ENCODE data around the gene FIGN.

The FIGN gene

GRCh38 chr2:163611557-163611906, 124.3 kb downstream of the FIGN start:
- no peak for DNase-seq (ENCODE audit: low read depth)

DNA sequence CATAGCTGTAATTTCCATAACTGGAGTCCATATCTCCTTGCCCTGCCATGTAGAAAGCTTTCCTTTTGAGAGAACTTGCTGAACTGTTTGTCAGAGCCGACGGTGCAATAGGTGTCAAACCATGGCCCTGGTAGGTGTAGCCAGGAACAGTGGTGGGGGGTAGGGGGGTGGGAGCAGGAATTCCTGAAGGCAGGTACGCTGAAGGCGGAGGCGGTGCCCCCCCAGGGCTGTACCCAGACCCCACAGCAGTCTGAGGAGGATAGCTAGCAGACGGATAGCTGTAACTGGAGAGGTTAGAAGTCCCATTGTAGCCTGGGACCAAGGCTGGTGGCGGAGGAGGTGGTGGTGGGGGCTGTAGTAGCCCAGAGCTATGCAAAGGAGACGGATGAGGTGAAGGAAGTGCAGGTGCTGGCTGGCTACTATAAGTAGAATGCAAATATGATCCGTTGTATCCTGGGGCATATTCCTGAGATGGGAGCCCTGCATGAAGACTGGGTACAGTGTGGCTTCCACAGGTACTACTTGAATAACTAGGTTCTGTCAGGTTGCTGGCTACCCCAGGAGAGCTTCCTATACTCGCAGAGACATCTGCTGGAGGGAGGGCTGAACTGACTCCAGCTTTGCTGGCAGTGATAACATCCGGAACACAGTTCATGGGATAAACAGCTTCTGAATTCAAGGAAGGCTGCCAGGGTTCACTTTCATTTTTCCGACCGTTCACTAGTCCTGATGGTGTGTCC, 124.8 kb downstream of the FIGN start:
- DNase-seq (ENCODE audit: low read depth), result no peak

GRCh38 chr2:163607630-163608029, 128.2 kb downstream of the FIGN start:
- DNase-seq (ENCODE audit: low read depth), result no peak

GRCh38 chr2:163606878-163607277, 128.9 kb downstream of the FIGN start:
- DNase-seq (ENCODE audit: low read depth), result no peak

DNA sequence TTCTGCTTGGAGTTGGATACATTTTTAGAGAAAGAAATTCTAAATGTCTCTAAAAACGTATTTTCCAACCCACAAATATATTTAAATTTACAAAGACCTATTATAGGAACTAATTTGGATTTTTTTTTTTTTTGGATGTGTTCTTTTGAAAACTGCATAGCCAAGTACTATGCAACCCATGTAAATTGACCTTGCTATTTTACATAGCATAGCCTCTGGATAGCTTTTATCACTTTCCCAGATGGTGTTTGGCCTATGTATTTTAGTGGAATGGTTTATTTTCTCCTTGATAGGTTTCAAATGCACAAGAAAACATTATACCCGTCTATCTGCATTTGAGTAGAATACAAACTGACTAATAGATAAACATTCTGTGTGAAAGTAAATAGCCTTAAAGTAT, 130.0 kb downstream of the FIGN start:
- DNase-seq (ENCODE audit: low read depth), result no peak

GRCh38 chr2:163604941-163605555, 130.8 kb downstream of the FIGN start:
- no peak for DNase-seq (ENCODE audit: low read depth)

GRCh38 chr2:163602196-163602595, 133.6 kb downstream of the FIGN start:
- no peak for DNase-seq (ENCODE audit: low read depth)

DNA sequence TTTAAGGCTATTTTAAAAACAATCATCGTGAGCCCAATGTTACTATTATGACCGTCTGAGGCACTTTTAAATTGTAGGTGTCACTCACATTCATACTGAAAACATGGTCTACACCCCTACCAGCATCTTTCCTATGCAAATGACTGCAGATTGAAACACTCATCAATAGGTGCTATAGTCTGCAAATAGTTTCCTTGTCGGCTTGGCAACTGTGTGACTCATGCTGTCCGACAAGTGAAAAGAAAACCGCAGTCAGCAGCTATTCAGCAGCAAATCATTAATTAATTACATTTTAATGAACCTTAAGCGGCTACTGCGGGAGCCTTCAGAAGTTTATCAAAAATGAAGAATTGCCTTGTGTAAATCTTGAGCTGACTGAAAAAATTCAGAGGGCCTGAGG, 134.4 kb downstream of the FIGN start:
- DNase-seq (ENCODE audit: low read depth), result no peak

- no peak for DNase-seq (ENCODE audit: low read depth)
These were observed 135.0 kb downstream of the FIGN start for GRCh38 chr2:163600801-163601200.

GRCh38 chr2:163595028-163595427, 140.8 kb downstream of the FIGN start:
- no peak for DNase-seq (ENCODE audit: low read depth)

DNA sequence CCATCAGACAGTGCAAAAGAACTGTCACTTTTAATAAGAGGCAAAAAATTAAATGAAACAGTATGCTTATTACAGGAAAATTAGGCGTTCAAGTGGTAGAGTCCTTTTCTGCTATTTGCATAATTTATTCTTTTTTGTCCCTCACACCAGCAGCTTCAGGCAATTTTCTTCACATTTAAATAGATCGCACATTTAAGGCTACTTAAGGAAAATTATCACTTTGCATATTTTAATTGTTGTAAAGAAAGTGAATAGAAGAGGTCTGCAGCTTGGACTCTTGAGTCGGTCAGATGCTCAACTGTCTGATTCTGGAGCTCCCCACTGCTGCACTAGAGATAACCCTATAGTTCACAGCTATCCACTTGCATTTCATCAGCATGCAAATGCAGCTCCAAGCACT, 141.3 kb downstream of the FIGN start:
- no peak for DNase-seq (ENCODE audit: low read depth)

- DNase-seq (ENCODE audit: low read depth), result no peak
These were observed 141.8 kb downstream of the FIGN start for GRCh38 chr2:163593982-163594381.

DNA sequence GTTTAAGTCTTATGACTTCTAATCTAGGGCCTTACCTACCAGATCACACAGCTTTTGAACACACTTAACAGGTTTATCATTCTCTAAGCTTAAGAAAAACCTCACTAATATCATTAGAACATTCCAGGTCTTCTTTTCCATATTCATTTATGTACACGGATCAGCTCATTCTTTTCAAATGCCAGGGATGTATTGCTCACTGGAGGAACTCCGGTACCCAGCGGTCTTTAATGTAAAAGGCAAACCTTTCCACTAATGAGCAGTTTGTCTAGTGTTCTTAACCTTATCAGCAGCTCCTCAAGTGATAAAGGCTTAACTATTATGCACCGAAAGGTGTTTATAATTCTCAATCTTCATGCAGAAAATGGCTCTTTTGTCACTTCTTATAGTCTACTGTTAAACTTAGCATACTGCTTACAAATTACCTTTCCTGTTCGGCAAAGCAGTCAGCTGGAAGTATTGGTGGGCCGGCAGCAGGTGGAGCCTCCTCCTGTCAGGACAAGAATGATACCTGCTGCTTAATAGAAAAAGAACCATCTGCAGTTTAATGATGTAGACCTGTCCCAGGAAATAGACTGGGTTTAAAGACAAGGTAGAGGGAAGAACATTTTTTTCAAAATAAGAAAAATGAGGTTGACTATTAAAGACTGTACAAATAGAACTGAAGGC, 142.7 kb downstream of the FIGN start:
- DNase-seq (ENCODE audit: low read depth), result no peak

GRCh38 chr2:163591461-163591860, 144.3 kb downstream of the FIGN start:
- no peak for DNase-seq (ENCODE audit: low read depth)

GRCh38 chr2:163580757-163581156, 155.1 kb downstream of the FIGN start:
- no peak for DNase-seq (ENCODE audit: low read depth)

GRCh38 chr2:163574309-163574708, 161.5 kb downstream of the FIGN start:
- no peak for DNase-seq (ENCODE audit: low read depth)

GRCh38 chr2:163573652-163574051, 162.2 kb downstream of the FIGN start:
- no peak for DNase-seq (ENCODE audit: low read depth)

- no peak for DNase-seq (ENCODE audit: low read depth)
These were observed 163.0 kb downstream of the FIGN start for GRCh38 chr2:163572850-163573249.

DNA sequence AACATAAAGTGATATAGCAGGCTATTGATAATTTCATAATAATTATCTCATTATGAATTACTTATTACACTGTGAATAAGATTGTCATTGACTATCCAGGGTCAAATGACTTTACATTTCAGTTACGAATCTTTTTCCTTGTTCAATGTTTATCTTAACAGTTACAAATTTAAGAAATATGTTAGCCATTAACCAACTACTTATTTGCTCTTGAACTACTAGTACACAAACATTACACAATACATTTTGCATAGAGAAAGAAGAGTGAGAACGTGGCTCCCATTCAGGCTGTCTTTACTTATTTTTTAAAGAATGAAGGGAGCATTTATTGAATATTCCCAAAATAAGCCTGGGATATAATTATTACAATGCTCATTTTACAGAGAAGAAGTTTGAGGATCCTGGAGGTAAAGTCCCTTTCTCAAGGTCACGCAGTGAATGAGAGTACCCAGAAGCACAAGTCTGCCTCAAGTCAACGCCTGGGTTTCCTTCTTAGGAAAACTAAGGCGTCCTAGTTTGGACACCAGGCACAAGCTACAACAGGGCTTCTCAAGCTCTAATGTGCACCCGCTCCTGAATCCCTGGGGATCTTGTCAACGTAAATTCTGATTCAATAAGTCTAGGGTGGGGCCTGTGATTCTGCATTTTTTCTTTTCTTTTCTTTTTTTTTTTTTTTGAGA, 164.2 kb downstream of the FIGN start:
- DNase-seq (ENCODE audit: low read depth), result no peak

- DNase-seq (ENCODE audit: low read depth), result no peak
These were observed 165.4 kb downstream of the FIGN start for GRCh38 chr2:163570391-163570790.

DNA sequence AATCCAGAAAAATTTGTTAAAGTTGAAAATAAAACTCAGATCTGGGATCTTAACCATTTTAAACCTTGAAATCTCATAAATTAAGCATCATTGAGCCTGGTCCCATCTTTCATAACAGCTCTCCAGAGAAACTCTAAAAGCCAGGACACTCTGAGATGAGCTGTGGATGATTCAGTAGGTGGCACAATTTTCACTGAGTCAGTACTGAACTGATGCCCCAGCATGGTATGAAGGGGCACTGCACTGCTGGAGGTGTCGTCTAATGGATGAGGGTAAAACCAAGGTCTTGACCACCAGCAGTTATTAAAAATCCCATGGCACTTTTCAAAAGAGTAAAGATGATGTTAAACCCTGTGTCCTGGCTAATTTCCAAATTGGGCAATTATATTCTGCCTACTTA, 170.6 kb downstream of the FIGN start:
- no peak for DNase-seq (ENCODE audit: low read depth)

- no peak for DNase-seq (ENCODE audit: low read depth)
These were observed 171.6 kb downstream of the FIGN start for GRCh38 chr2:163564236-163564635.

DNA sequence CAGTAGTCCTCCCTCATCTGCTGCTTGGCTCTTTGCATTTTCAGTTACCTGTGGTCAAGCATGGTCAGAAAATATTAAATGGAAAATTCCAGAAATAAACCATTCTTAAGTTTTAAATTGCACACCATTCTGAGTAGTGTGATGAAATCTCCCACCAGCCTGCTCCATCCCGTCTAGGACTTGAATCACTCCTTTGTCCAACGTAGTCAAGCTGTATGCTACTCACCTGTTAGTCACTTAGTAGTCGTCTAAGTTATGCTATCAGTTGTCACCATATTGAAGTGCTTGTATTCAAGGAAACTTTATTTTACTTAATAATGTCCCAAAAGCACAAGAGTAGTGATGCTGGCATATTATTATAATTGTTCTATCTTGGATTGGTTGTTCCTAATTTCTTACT, 172.5 kb downstream of the FIGN start:
- DNase-seq (ENCODE audit: low read depth), result no peak
